Activated CD8-positive, alpha-beta T cell treated with anti-CD3 and anti-CD28 coated beads, Interleukin-2, amount 10 ng/mL, durations not matched to agents 7 days and 5 days (primary cell): ENCODE measurements around the gene MCF2L2. TPM values are rescaled to one million over a fixed set of nuclear protein-coding genes. Genes with fewer than 3 reads are reported as not detected.

Source experiments
- ATAC-seq: fragments of 150-1000 bp; cut with Tn5 transposase; one replicate; pipeline ENCODE4 v1.10.0; 2021; ENCODE audit warnings: moderate library complexity
- CTCF ChIA-PET: fragments of 350-600 bp; sonication (Branson Sonifier 250); formaldehyde crosslinking; loops from one replicate; lab custom pipeline; 2021; ENCODE audit warnings: antibody characterized with exemption; lab: Charles Lee
- POLR2A ChIA-PET: fragments of 350-600 bp; sonication (Branson Sonifier 250); formaldehyde crosslinking; loops from one replicate; lab custom pipeline; 2021; ENCODE audit warnings: antibody characterized with exemption; lab: Charles Lee
- DNase-seq: peaks from one replicate; pipeline ENCODE4 v3.0.0-alpha.2; 2020
- H3K27ac Mint-ChIP-seq: one replicate; pipeline ENCODE4 v1.8.0; 2021; ENCODE audit warnings: mild to moderate bottlenecking, mixed read lengths
- H3K27me3 Mint-ChIP-seq: one replicate; pipeline ENCODE4 v1.8.0; 2021; ENCODE audit warnings: low read depth, mixed read lengths
- H3K36me3 Mint-ChIP-seq: one replicate; pipeline ENCODE4 v1.8.0; 2021; ENCODE audit warnings: low read depth, mixed read lengths
- H3K4me1 Mint-ChIP-seq: one replicate; pipeline ENCODE4 v1.8.0; 2021; ENCODE audit warnings: low read depth, mixed read lengths
- H3K4me3 Mint-ChIP-seq: one replicate; pipeline ENCODE4 v1.8.0; 2021; ENCODE audit warnings: mild to moderate bottlenecking, mixed read lengths
- H3K9me3 Mint-ChIP-seq: one replicate; pipeline ENCODE4 v1.8.0; 2022; ENCODE audit warnings: mixed read lengths; ENCODE audit not compliant: insufficient read depth
- total RNA-seq, 2 experiments: library from RNA; stranded (reverse); gene quantifications; one replicate each; pipeline ENCODE4 v1.2.3, GENCODE V29; 2021

Gene MCF2L2
- total RNA-seq, 2 experiments from 2014 or later: 7.2 to 7.5 TPM

DNA sequence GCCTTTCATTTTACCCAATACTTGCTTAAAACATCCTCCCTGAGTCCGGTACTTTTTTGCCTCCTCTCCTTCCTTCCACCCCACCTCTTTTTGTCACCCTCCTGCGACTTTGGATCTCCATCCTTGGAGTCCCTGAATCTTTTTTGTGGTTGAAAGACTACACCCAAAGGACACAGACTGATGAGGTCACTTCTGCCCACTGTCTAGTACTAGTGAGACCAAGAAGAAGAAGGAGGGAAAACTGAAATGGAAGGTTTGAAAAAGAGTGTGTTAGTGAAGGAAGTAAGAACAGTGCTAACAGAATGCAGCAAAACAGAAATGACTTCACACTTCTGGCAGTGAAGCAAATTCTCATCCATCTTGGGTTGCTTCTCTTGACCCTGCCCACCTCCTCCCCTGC, 168.8 kb downstream of the MCF2L2 start:
- Mint-ChIP-seq H3K27me3 (peaks cover 12% of the 10 kb centered on the region), H3K9me3 (no peaks in the 10 kb centered on the region), H3K27ac (no peak overlapping the region), H3K4me3 (no peak overlapping the region), H3K4me1 (peaks cover 5% of the 10 kb centered on the region), H3K36me3 (no peaks in the 10 kb centered on the region)
- no peak for ATAC-seq
- POLR2A ChIA-PET: interaction anchor here (0.6 kb wide), 1 partner anchor 81 kb away, joined by 3 read pairs; no protein-coding TSS in a partner anchor
- no peak for DNase-seq
- CTCF ChIA-PET: no interaction called here

DNA sequence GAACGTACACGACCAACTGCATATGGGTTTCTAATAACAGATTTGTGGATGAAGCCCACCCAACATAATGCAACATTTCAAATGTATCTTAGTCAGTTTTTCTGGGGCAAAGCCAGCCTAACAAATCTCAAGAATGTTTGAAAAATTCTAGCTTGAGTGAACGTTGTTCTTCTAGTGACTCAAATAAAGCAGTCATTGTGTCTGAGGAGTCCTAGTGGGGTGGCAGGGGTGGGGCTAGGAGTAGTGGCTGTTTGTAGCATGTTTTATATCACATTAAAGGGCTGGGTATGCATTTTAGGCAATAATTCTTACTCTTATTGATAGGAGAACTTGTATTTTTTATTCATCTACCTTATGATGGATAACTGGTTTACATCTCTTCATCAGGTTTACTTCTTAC, 169.3 kb downstream of the MCF2L2 start:
- Mint-ChIP-seq H3K4me3 (no peak overlapping the region), H3K36me3 (no peaks in the 10 kb centered on the region), H3K27ac (no peak overlapping the region), H3K4me1 (peaks cover 5% of the 10 kb centered on the region), H3K27me3 (peaks cover 13% of the 10 kb centered on the region), H3K9me3 (no peaks in the 10 kb centered on the region)
- ATAC-seq: no peak
- ChIA-PET CTCF (no interaction called here), POLR2A (interaction anchor here (0.6 kb wide), 1 partner anchor 81 kb away, joined by 3 read pairs; no protein-coding TSS in a partner anchor)
- no peak for DNase-seq

DNA sequence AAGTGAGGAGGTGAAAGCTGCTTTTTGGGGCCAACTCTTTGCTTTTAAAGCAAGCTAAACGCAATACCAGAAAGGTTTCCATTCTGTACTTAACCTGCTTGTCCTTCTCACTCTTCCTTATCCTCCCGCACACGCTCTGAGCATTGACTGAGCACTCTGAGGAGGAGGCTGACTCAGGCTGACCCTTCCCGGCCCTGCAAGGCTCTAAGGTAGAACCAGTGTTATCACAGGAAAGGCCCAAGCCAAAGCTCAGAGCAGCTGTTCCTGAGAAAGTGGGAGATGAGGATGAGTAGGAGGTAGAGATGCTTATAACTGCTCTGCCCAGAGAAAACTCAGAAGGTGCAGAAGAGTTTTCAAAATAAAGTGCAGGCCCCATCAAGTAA, 173.1 kb downstream of the MCF2L2 start:
- H3K4me1 Mint-ChIP-seq: peaks cover 9% of the 10 kb centered on the region
- H3K9me3 Mint-ChIP-seq: no peaks in the 10 kb centered on the region
- H3K27me3 Mint-ChIP-seq: peaks cover 19% of the 10 kb centered on the region
- DNase-seq (no peak), ATAC-seq (no peak)
- ChIA-PET CTCF (interaction anchor here (2.4 to 6.3 kb wide), 2 partner anchors 10 to 128 kb away, joined by 5 to 39 read pairs; no protein-coding TSS in a partner anchor), POLR2A (no interaction called here)
- no peaks in the 10 kb centered on the region for H3K36me3 Mint-ChIP-seq
- H3K4me3 Mint-ChIP-seq: peak overlapping the region; percentile 64
- H3K27ac Mint-ChIP-seq: no peak overlapping the region

DNA sequence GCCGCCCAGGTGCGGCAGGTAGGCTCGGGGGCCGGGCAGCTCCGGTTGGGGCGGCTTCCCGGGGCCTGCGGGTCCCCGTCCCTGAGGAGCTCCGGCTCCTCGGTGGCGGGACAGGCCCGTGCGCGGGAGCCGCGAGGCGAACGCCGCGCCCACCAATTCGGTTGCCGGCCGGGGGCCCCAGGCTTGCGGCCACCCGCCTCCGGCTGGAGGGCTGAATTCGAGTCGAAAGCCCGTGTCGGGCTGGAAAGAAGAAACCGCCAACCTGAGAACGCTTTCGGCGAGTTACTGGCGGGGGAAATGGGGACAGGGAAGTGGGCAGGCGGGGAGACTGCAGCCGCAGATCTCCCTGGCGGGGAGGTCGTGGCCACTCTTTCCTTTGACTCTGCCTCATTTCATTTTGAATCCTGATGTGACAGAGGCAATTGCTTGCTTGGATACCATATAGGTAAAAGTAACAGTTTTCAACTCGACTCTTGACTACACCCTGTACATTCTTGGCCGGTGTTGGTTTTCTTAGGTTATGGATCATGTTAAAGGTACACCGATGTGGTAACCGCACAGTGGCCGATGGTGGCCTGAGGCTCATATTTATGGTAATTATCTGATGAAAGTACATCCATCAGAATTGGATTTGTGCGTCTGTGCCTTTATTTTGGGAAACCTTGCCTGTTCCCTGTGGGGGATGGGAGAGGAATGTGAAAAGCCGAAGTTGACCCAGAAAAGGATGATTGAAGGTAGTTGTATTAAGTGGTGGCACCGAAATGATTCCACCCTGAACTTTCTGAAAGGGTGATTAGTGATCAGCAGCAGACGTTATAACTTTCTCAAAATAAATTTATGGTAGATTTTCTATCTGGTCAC, 173.7 kb downstream of the MCF2L2 start:
- Mint-ChIP-seq H3K27ac (no peak overlapping the region), H3K27me3 (peaks cover 19% of the 10 kb centered on the region), H3K4me1 (peaks cover 9% of the 10 kb centered on the region), H3K9me3 (no peaks in the 10 kb centered on the region), H3K36me3 (no peaks in the 10 kb centered on the region), H3K4me3 (peak overlapping the region; percentile 64)
- ChIA-PET CTCF (interaction anchor here (2.4 to 6.3 kb wide), 2 partner anchors 11 to 129 kb away, joined by 5 to 39 read pairs; no protein-coding TSS in a partner anchor), POLR2A (interaction anchor here (0.6 to 0.7 kb wide), 2 partner anchors 11 to 38 kb away, joined by 3 read pairs; no protein-coding TSS in a partner anchor)
- ATAC-seq: peak; percentile 47
- no peak for DNase-seq

DNA sequence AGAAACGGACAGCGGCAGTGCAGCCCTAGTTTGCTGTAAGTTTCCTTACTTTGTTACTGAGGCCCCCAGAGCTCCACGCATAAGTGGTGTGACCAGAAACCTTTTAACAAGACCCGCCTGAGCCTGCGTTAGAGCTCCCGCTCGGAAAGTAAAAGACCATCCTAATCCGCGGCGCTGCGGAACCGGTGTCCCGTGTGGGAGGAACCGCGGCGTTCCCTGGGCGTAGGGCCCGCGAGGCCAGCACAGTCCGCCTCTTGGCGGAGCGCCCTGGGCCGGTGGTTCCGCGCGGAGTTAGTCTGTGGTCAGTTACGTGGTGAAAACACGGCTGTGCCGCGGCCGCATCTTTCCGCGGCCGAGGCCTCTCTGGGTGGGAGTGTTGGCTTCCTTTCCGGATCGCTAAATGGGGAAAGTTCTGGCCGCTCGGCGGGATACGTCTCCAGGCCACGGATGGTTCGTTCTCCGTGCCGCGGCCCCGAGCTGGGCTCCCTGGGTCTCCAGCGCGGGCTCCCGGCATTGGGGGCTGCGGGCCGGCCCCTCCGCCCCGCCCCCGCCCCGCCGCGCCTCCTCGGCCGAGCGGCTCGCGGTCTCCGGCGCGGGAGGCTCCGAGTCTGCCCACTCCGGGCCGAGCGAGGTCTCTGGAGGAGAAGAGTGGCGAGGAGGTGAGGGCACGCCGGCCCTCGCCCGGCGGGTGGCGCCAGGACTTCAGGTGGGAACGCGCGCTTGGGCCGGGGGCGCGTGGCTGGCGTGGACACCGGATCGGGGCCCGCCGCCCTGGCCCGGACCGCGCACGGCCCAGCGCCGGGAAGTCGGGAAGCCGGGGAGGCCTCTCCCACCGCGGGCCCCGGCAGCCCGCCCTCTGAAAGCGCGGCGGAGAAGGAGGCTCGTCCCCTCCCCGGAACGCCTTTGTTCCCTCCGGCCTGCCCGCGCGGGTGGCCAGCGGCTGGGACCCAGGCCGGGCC, 174.6 kb downstream of the MCF2L2 start:
- Mint-ChIP-seq H3K27ac (no peak overlapping the region), H3K4me3 (peak overlapping the region; percentile 72), H3K27me3 (peaks cover 19% of the 10 kb centered on the region), H3K9me3 (no peaks in the 10 kb centered on the region), H3K36me3 (no peaks in the 10 kb centered on the region), H3K4me1 (peaks cover 9% of the 10 kb centered on the region)
- ATAC-seq (peak; percentile 65), DNase-seq (peak; percentile 32)
- POLR2A ChIA-PET: interaction anchor here (0.6 to 1.0 kb wide), 3 partner anchors 12 to 37 kb away, joined by 3 to 5 read pairs (median 3); no protein-coding TSS in a partner anchor
- CTCF ChIA-PET: interaction anchor here (0.9 to 6.3 kb wide), 3 partner anchors 12 to 130 kb away, joined by 3 to 39 read pairs (median 5); no protein-coding TSS in a partner anchor

DNA sequence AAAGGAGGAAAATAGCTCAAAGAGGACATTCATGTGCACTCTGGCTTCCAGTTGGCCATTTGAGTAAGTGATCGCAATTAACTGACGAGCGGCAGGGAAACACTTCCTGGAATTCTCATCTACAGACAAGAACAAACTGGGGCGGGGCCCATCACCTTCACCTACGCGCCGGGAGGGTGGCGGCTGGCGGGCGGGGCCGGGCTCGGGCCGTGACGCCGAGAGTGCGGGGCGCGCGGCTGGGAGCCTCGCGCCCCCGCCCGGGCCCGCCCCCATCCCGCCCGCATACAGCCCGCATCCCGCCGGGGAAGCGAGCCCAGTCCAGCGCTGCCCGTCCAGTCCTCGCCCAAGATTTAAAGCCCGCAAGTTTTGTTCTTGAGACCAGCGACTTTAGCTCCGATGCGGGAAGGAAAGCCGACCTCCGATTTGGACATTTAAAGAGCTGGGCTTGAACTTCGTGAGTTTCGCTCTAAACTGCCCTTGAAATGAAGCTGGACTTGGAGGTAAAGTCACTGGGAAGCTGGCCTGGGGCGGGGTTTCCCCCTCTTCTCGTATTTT, 175.4 kb downstream of the MCF2L2 start, which contains the start of gene B3GNT5:
Gene B3GNT5, plus strand, starts transcription at position 281 of the 555 bp plus-strand sequence. CDS start 16,546 bp downstream, outside the sequence.
- H3K9me3 Mint-ChIP-seq: no peaks in the 10 kb centered on the region
- H3K27ac Mint-ChIP-seq: no peak within 1 kb of the TSS
- POLR2A ChIA-PET: interaction anchor here (1.0 kb wide), 1 partner anchor 28 kb away, joined by 5 read pairs; no protein-coding TSS in a partner anchor
- H3K4me3 Mint-ChIP-seq: peak within 1 kb of the TSS; percentile 72
- peaks cover 9% of the 10 kb centered on the region for H3K4me1 Mint-ChIP-seq
- DNase-seq (peak; percentile 37), ATAC-seq (peak; percentile 31)
- H3K27me3 Mint-ChIP-seq: peaks cover 19% of the 10 kb centered on the region
- CTCF ChIA-PET: interaction anchor here (0.9 to 6.3 kb wide), 3 partner anchors 10 to 131 kb away, joined by 3 to 39 read pairs (median 3); no protein-coding TSS in a partner anchor
- H3K36me3 Mint-ChIP-seq: no peaks in the 10 kb centered on the region

DNA sequence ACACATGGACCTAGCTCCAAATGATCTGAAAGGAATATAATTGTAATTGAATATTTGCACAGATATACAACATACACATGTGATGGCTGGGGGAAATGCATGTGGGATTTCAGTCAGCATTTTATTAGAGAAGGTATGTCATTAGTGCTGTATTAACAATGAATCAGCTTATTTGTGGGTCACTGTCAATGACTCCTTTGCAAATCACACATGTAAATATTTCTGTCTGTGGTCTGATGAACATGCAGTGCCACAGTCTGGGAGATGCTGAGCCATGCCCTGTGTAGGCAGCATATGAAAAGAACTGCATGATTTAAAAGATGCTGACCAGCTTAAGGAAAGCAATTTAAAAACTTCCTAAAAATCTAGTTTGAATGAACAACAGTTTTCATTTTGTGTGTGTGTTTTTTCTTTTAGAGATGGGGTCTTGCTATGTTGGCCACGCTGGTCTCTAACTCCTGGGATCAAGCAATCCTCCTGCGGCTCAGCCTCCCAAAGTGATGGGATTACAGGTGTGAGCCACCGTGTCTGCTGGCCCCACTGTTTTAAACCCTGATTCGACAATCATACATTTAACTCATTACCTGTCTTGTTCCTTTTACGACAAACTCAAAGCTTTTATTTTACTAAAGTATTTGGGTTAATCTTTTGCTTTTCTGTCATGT, 176.2 kb downstream of the MCF2L2 start:
- H3K27me3 Mint-ChIP-seq: peaks cover 19% of the 10 kb centered on the region
- H3K9me3 Mint-ChIP-seq: no peaks in the 10 kb centered on the region
- no peak overlapping the region for H3K27ac Mint-ChIP-seq
- CTCF ChIA-PET: interaction anchor here (0.6 to 6.3 kb wide), 5 partner anchors 9 to 393 kb away, joined by 3 to 39 read pairs (median 5); no protein-coding TSS in a partner anchor
- no peak for DNase-seq
- H3K36me3 Mint-ChIP-seq: no peaks in the 10 kb centered on the region
- H3K4me1 Mint-ChIP-seq: peaks cover 9% of the 10 kb centered on the region
- peak overlapping the region; percentile 51 for H3K4me3 Mint-ChIP-seq
- no peak for ATAC-seq
- POLR2A ChIA-PET: no interaction called here

DNA sequence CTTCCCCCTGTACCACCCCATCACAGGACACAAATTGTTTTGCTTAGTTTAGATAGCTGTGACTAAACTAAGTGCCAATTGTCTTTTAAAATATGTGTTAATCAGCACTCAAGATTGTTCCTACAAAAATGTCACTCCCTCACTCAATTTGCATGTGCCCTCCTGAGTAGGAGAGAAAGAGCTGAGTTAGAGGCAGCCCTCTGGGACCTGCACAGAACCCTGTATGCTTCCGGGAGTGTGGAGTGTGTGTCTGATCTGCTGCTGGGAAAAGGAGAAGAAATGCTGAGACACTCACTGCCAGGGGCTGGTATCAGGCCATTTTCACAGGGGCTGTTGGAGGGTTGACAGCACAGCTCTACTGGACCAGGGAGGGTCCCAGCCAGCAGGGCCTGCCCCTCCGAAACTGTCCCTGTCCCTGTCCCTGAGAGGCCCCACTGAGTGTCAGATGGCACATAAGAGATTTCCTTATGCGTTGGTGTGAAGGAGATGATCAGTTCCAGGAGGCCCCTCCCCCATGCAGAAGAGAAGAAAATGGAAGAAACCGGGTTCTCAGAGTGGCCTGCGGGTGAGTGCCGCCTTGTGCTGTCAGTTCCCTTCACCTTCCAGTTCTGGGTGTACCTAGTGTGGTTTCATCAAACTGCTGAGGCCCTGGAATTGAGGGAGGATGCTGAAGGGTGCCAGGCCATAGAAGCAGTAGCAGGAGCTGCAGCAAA, 179.3 kb downstream of the MCF2L2 start:
- ATAC-seq (no peak), DNase-seq (no peak)
- Mint-ChIP-seq H3K4me1 (peaks cover 4% of the 10 kb centered on the region), H3K36me3 (no peaks in the 10 kb centered on the region), H3K27me3 (peaks cover 9% of the 10 kb centered on the region), H3K9me3 (no peaks in the 10 kb centered on the region), H3K4me3 (no peak overlapping the region), H3K27ac (no peak overlapping the region)
- ChIA-PET CTCF (interaction anchor here (1.2 kb wide), 1 partner anchor 37 kb away, joined by 3 read pairs; no protein-coding TSS in a partner anchor), POLR2A (no interaction called here)

DNA sequence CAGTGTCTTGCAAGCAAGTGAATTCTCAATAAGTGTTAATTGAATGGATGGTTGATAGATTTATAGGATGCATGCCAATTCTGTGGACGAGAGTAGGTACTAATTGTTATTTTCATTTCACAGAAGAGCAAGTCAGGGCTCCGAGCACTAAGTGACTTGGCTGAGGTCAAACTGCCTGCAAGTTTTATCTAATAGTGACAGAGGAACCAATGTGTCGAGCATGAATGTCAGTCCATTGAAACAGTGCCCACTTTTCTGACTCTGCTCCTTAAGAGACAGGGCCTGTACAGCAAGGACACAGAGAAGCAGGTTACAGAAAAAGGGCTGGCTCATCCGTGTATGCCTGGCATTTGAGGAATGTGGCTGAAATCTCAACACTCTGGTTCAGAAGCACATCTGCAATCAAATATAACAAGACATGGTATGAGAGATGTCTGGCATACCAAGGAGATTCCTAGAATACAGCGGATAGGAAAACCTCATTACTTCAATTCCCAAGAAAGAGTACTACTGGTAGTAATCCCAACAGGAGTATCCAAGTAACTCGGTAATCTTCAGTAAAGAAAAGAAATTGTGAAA, 181.3 kb downstream of the MCF2L2 start:
- CTCF ChIA-PET: no interaction called here
- H3K4me1 Mint-ChIP-seq: no peaks in the 10 kb centered on the region
- POLR2A ChIA-PET: no interaction called here
- peaks cover 8% of the 10 kb centered on the region for H3K9me3 Mint-ChIP-seq
- H3K27me3 Mint-ChIP-seq: peaks cover 3% of the 10 kb centered on the region
- ATAC-seq: no peak
- no peak overlapping the region for H3K27ac Mint-ChIP-seq
- H3K36me3 Mint-ChIP-seq: peaks cover 9% of the 10 kb centered on the region
- H3K4me3 Mint-ChIP-seq: no peak overlapping the region
- no peak for DNase-seq

DNA sequence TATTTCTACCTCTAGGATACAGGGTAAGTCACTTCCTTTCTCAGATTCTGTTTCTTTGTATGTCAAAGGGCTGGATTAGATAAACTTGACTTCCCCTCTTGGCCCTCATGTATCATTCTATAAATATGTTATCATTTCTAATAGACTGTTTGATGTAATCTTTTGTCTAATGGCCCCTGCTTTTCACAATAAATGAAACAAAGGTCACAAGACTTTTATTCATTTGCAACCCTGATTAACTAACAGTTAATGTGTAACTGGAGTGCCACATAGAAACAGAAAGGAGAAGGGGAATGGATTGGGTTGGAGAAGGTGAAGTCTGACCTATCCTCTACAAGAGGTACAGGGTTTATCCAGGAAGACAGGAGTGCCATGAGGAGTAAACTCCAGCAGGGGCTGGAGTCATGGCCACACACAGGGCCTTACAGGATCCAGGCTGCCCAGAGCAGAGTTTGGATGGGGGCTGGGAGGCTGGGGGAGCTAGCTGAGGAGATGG, 183.4 kb downstream of the MCF2L2 start:
- Mint-ChIP-seq H3K36me3 (peaks cover 16% of the 10 kb centered on the region), H3K27me3 (peaks cover 3% of the 10 kb centered on the region), H3K4me1 (no peaks in the 10 kb centered on the region), H3K4me3 (no peak overlapping the region), H3K27ac (no peak overlapping the region), H3K9me3 (peaks cover 15% of the 10 kb centered on the region)
- ChIA-PET CTCF (no interaction called here), POLR2A (no interaction called here)
- DNase-seq (no peak), ATAC-seq (no peak)
